Measurements from ENCODE around the gene TRPM3. TPM values are rescaled to one million over a fixed set of nuclear protein-coding genes. Genes with fewer than 3 reads are reported as not detected.

The TRPM3 gene
- total RNA-seq, 4 donors from 2014 or later: 0.11 to 1.3 (median 0.21) TPM

DNA sequence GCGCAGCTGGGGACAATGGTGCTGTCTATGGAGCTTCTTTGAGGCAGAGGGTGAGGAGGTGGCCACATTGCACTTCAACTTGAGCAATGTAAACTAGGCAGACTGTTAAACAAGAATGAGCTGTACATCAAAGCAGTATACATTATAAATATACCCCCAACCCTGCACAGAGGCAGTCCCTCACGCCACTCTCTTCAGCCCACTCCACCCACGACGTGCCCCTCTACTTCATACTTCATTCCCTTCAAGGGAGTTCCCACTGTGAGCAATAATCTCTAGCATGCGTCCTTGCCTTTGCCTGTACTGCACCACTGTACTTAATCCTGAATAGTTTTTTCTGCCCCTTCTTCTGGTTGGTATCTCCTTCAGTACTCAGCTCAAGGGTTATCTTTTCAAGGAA, 14.4 kb downstream of the TRPM3 start:
- no peaks in the 10 kb centered on the region for H3K9me3 ChIP-seq
- no peaks in the 10 kb centered on the region for H3K4me1 ChIP-seq
- DNase-seq (ENCODE audit: low spot score in 2 of 2): no peak
- H3K36me3 ChIP-seq: no peaks in the 10 kb centered on the region
- no peak overlapping the region for H3K4me3 ChIP-seq
- H3K27me3 ChIP-seq: no peaks in the 10 kb centered on the region
- H3K27ac ChIP-seq: no peak overlapping the region
- 69% methylated on average over 5 of the region's 5 CpGs for WGBS
- TF ChIP-seq EP300 (IDR thresholded peaks at IDR 0.05) (no peak), POLR2A (IDR thresholded peaks at IDR 0.05) (no peak), POLR2AphosphoS5 (IDR thresholded peaks at IDR 0.05) (no peak)
- TF ChIP-seq, protein P1, sequence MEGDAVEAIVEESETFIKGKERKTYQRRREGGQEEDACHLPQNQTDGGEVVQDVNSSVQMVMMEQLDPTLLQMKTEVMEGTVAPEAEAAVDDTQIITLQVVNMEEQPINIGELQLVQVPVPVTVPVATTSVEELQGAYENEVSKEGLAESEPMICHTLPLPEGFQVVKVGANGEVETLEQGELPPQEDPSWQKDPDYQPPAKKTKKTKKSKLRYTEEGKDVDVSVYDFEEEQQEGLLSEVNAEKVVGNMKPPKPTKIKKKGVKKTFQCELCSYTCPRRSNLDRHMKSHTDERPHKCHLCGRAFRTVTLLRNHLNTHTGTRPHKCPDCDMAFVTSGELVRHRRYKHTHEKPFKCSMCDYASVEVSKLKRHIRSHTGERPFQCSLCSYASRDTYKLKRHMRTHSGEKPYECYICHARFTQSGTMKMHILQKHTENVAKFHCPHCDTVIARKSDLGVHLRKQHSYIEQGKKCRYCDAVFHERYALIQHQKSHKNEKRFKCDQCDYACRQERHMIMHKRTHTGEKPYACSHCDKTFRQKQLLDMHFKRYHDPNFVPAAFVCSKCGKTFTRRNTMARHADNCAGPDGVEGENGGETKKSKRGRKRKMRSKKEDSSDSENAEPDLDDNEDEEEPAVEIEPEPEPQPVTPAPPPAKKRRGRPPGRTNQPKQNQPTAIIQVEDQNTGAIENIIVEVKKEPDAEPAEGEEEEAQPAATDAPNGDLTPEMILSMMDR (IDR thresholded peaks at IDR 0.05): no peak

GRCh38 chr9:71105192-71105591, 16.2 kb downstream of the TRPM3 start:
- Histone ChIP-seq H3K27ac (no peak overlapping the region), H3K9me3 (no peaks in the 10 kb centered on the region), H3K36me3 (no peaks in the 10 kb centered on the region), H3K27me3 (no peaks in the 10 kb centered on the region), H3K4me1 (no peaks in the 10 kb centered on the region), H3K4me3 (no peak overlapping the region)
- TF ChIP-seq POLR2AphosphoS5 (IDR thresholded peaks at IDR 0.05) (no peak), POLR2A (IDR thresholded peaks at IDR 0.05) (no peak), EP300 (IDR thresholded peaks at IDR 0.05) (no peak)
- TF ChIP-seq, protein P1 (IDR thresholded peaks at IDR 0.05): no peak
- 89% methylated on average over 1 of the region's 1 CpG for WGBS
- DNase-seq (ENCODE audit: low spot score in 2 of 2): no peak

DNA sequence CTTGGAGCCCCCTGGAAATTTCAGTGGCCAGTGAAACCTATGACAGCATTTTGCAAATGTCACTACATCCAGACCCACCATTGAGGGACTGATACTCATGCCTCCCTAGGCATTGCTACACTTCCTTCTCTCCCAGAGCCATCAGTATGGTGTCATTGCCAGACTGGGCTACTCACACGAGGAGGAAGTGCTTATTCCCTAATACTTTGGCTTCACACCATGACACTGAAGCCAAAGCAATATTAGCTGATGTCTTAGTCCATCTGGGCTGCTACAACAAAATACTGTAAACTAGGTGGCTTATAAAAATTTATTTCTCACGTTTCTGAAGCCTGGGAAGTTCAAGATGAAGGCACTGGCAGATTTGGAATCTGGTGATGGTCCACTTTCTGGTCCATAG, 22.6 kb downstream of the TRPM3 start:
- TF ChIP-seq, protein P1 (IDR thresholded peaks at IDR 0.05): no peak
- TF ChIP-seq EP300 (IDR thresholded peaks at IDR 0.05): no peak
- TF ChIP-seq POLR2AphosphoS5 (IDR thresholded peaks at IDR 0.05): no peak
- no peak for TF ChIP-seq POLR2A (IDR thresholded peaks at IDR 0.05)
- no peaks in the 10 kb centered on the region for H3K4me1 ChIP-seq
- H3K27me3 ChIP-seq: no peaks in the 10 kb centered on the region
- H3K27ac ChIP-seq: no peak overlapping the region
- H3K9me3 ChIP-seq: no peaks in the 10 kb centered on the region
- no peak overlapping the region for H3K4me3 ChIP-seq
- DNase-seq (ENCODE audit: low spot score in 2 of 2): no peak
- WGBS: 43% methylated on average over 2 of the region's 2 CpGs
- H3K36me3 ChIP-seq: no peaks in the 10 kb centered on the region

DNA sequence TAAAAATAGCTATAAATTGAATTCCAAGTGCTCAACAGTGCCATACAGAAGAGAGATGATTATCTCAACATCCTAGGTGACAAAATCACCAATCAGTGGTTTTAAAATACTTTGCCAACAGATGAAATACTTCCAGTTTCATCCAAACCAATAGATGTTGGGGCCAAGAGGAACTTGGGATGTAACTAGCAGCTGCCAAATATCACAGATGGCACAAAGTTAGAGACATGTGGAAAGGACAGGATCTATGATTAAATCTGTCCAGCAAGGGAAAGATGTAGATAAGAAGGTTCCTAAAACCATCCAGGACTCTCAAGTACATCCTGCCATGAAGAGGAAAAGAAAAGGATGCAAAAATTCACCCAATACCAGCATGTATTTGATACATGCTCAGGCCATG, 23.8 kb downstream of the TRPM3 start:
- H3K27ac ChIP-seq: no peak overlapping the region
- TF ChIP-seq EP300 (IDR thresholded peaks at IDR 0.05) (no peak), POLR2AphosphoS5 (IDR thresholded peaks at IDR 0.05) (no peak), POLR2A (IDR thresholded peaks at IDR 0.05) (no peak)
- TF ChIP-seq, protein P1 (IDR thresholded peaks at IDR 0.05): no peak
- H3K4me1 ChIP-seq: no peaks in the 10 kb centered on the region
- no peak overlapping the region for H3K4me3 ChIP-seq
- DNase-seq (ENCODE audit: low spot score in 2 of 2): no peak
- no peaks in the 10 kb centered on the region for H3K27me3 ChIP-seq
- H3K36me3 ChIP-seq: no peaks in the 10 kb centered on the region
- no peaks in the 10 kb centered on the region for H3K9me3 ChIP-seq

- H3K27me3 ChIP-seq: no peaks in the 10 kb centered on the region
- 63% methylated on average over 5 of the region's 5 CpGs for WGBS
- no peak for DNase-seq (ENCODE audit: low spot score in 2 of 2)
Measured at GRCh38 chr9:71096421-71097108, 24.9 kb downstream of the TRPM3 start.

More at GRCh38 chr9:71096421-71097108, 24.9 kb downstream of the TRPM3 start:
- H3K36me3 ChIP-seq: no peaks in the 10 kb centered on the region
- H3K9me3 ChIP-seq: no peaks in the 10 kb centered on the region
- H3K4me3 ChIP-seq: no peak overlapping the region
- H3K4me1 ChIP-seq: no peaks in the 10 kb centered on the region
- no peak overlapping the region for H3K27ac ChIP-seq
- TF ChIP-seq EP300 (IDR thresholded peaks at IDR 0.05) (no peak), POLR2A (IDR thresholded peaks at IDR 0.05) (no peak), POLR2AphosphoS5 (IDR thresholded peaks at IDR 0.05) (no peak)
- TF ChIP-seq, protein P1 (IDR thresholded peaks at IDR 0.05): no peak
